SHP77 (cell line): ENCODE results near the gene SLC27A1.

Source experiments
- DNase-seq, 2 experiments: peaks; one replicate each; lab custom pipeline; 2025; lab: John Stamatoyannopoulos, UW

SLC27A1 gene

DNA sequence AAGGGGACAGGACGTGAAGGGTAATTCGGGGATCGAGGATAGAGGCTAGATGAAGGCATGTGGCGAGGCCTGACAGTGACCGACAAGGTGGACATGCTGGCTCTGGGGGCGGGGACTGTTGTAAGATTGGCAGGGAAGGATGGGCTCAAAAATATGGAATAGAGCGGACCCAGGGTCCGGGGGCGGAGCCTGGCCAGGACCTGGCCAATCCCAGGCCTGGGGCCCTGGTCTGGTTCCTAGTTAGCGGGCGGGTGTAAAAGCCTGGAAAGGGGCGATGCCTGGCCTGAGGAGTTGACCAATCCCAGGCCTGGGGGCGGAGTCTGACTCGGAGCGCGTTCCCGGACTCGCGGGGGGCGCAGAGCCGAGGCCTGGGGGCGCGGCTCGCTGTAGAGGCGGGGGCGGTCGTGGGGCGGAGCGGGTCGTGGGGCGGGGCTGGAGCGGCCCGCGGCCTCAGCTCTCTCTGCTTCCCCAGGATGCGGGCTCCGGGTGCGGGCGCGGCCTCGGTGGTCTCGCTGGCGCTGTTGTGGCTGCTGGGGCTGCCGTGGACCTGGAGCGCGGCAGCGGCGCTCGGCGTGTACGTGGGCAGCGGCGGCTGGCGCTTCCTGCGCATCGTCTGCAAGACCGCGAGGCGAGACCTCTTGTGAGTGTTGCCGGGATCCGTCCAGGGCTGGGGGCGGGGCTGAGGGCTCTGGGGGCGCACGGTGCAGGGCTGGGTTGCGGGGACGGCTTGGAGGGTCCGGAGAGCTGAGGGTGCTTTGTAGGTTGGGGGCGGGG lies at the start of gene SLC27A1:
SLC27A1 (plus strand) TSS at position 457 of the 774 bp plus-strand sequence; CDS start at position 474, 17 bp downstream.
- peak; percentile 96 to 99 for DNase-seq

DNA sequence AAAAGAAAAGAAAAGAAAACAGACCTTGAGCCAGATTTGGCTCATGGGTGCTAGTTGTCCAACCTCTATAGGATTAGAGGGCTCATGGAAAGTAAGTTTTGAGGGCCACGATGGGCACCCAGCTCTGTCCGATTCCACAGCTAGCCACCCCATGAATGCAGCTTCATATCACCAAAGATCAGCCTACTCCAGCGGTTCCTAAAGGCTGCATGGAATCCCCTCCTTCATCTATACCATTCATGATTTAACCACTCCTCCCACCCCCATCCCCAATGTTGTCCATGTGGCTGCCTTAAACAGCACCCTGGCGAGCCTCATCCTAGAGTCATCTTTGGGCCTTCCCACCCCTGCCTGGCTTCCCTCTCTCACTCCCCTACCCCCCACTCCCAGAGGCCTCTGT lies 48.4 kb upstream of the SLC27A1 start:
- DNase-seq, result no peak

DNA sequence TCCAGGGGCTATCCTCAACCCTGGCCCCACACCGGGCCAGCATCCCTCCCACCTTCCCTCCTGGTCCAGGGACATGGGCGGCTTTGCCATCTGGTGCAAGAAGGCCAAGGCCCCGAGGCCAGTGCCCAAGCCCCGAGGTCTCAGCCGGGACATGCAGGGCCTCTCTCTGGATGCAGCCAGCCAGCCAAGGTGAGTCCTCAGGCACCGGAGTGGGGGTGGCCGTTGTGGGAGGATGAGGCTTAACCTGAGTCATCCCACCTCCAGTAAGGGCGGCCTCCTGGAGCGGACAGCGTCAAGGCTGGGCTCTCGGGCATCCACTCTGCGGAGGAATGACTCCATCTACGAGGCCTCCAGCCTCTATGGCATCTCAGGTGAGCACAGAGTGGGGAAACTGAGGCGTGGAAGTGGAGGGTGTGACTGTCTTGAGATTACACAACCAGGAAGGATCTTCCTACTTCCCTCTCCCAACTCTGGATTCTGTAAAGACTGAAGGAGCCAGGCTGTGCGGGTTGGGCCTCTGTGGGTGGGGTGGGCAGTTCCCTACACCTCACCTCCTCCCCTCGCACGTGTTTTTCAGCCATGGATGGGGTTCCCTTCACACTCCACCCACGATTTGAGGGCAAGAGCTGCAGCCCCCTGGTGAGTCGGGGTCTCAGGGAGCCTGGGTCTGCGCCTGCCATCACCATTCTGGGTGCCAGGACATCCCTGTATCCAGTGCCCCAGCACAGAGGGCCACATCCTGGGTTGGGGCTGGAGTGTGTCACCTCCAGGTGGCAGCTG lies 46.7 kb upstream of the SLC27A1 start:
- no peak for DNase-seq

DNA sequence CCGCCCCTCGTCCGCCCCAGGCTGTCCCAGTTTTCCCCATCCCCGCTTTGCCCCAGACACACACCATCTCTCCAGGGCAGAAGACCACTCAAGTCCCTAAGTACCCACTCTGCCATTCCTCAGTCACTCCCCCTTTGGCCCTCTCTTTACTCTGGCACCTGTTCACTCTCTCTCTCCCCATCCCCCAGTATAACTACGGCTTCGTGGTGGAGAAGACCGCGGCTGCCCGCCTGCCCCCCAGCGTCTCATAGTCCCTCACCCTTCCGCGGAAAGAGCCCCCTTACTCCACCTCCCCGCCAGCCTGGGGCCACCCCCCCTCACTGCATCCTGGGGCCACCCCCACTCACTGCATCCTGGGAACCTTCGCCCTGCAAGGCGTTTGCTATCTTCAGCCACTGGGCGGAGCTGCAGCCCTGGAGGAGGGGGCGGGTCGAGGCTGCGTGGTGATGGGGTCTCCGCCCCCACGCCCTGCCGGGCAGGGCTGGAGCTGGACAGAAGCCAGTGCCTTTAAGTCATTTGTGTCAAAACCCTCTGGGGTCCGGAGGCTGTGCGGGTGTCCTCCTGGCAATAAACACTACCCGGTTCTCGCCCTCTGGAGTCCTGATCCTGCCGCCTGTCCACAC lies 45.5 kb upstream of the SLC27A1 start:
- DNase-seq, result peak in 1 of 2 experiments; percentile 22

DNA sequence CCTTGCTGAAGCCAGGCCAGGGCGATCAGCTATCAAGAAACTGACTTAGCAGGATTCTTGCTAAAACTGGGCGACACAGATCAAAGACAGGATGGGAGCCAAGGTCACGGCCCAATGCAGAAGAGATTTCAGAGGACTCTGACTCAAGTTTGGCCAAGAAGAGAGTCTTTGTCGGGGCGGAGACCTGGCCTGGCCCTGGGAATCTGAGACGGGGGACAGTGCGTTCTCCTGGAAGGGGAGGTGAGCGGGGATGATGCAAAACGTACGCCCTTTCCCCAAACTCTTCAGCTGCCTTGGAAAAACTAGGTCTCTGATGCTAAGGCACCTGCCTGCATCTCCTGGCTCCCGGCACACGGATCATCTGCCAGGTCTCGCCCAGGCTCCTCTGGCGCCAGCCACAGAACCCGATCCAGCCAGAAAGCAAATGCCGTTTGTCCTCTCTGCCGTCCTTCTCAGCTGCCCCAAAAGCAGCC lies 40.6 kb upstream of the SLC27A1 start:
- no peak for DNase-seq

- DNase-seq, result no peak
These were observed 38.9 kb upstream of the SLC27A1 start for GRCh38 chr19:17431417-17431816.

- DNase-seq, result no peak
These were observed 35.1 kb upstream of the SLC27A1 start for GRCh38 chr19:17435218-17435617.

GRCh38 chr19:17436094-17436873 lies 34.0 kb upstream of the SLC27A1 start:
- no peak for DNase-seq

DNA sequence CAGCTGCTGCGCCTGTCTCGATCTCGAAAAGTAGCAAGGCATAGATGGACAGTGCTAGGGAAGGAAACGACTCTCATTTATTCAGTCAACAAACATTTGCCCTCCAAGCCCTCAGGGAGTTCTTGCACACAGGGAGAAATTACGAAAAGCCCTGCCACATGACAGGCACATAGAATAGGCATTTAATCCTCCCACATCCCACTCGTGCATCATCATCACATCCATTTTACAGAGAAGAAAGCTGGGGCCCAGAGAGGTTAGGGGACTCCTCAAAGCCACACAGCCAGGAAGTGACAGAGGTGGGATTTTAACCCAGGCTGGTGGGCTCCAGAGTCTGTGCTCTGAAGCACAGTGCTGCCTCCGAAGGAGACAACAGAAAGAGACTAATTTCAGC lies 33.5 kb upstream of the SLC27A1 start:
- no peak for DNase-seq

DNA sequence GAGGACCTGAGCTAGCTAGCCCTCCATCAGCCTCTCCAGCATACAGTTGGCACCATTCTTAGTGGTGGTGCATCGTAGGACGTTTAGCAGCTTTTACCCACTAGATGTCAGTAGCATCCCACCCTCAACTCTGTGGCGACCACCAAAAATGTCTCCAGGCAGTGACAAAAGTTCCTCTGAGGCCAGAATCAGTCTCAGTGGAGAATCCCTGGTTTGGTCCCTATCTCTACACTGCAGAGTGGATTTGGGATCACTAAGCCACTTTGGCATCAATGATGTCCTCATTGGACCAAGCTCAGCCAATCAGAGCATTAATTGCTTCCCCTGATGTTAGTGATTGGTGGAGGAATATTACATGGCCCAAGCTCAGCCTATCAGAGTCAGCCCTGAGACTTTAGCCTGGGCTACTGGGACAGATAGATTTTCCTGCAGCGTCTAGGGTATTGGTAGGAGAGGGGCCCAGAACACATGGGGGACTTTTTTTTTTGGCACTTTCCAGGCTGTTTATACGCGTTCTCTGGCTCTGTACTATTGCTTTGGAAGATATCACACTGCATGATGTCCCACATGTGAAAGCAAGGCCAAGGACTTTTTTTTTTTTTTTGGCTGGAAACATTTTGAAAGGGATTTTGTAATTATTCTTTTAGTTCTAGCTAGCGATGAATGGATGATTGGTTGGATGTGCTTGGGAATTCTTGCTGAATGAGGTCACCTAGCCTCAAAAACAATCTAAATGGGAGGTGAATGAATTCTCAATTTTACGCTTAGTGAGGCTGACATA lies 28.9 kb upstream of the SLC27A1 start:
- DNase-seq, result no peak

DNA sequence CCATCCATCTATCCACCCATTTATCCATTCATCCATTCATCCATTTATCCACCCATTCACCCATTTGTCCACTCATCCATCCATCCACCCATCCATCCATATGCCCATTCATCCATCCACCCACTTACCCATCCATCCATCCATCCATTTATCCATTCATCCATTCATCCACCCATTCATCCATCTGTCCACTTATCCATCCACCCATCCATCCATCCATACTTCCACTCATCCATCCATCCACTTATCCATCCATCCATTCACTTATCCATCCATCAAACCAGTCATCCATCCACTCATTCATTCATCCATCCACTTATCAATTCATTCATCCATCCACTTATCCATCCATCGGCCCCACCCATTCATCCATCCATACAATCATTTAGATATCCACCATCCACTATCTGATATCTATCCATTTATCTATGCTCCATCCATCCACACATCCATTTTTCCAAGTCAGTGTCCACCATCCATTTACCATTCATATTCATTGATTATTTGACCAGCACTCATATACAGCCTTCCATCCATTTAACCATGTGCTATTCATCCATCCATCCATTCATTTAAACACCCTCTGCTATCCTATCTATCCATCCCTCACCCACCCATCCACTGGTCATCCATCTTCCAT lies 24.7 kb upstream of the SLC27A1 start:
- no peak for DNase-seq

DNA sequence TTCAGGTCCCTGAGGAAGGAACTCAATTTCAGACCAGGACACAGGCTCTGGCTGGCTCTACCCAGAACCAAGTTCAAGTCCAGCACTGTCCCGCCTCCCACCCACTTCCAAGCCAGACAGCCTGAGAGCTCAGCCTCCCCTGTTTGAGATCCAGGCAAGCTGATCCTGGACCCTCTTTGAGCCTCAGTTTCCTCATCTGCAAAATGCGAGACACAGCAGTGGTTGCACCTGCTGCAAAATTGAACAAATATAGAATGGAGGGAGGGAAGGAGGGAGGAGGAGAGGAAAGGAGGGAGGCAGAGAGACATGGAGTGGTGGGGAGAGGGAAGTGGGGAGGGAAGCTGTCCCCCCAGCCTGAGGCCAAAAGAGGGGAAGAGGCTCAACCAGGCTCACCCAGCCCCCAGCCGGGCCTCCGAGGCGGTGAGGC lies 22.6 kb upstream of the SLC27A1 start:
- no peak for DNase-seq

DNA sequence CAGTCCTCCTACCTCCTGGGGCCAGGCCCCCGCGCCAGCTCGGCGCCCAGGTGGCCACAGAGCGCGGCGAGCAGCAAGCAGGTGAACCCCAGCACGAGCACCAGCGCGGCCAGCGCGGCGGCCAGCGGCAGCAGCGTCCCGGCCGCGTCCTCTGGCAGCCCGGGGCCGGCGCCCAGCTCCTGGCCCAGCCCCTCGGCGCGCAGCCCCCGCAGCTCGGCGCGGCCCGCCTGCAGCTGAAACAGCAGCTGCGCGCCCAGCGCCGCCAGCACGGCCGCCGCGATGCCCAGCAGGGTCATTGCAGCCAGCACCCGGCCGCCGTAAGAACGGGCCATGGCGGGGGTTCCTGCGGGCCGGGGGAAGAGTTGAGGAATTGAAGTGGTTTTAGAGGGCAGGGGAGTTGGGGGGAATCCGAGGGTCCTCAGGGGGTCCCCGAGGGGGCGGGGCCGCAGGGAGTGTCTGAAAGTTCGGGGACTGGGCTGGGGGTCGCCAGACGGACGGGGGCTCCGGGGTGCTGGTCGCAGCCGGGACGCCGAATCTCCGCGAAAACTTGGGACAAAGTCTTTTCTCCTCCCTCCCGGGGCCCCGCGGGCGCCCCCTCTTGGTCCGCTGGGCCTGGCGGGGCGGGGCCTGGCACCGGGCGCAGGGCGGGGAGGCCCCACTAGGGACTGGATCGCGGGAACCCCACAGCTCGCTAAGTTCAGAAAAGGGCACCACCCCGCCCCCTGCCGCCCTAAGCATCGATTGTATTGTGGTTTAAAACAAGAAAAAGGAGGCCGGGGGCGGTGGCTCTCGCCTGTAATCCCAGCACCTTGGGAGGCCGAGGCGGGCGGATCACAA lies 22.0 kb upstream of the SLC27A1 start, which contains the start of gene TMEM221:
TMEM221 (minus strand) TSS at position 538 of the 837 bp plus-strand sequence; CDS start at position 332, 206 bp downstream.
- DNase-seq, result peak in 1 of 2 experiments; percentile 15

- DNase-seq, result no peak
These were observed 19.9 kb upstream of the SLC27A1 start for GRCh38 chr19:17450264-17451075.

GRCh38 chr19:17451820-17452219 lies 18.5 kb upstream of the SLC27A1 start:
- DNase-seq, result no peak

DNA sequence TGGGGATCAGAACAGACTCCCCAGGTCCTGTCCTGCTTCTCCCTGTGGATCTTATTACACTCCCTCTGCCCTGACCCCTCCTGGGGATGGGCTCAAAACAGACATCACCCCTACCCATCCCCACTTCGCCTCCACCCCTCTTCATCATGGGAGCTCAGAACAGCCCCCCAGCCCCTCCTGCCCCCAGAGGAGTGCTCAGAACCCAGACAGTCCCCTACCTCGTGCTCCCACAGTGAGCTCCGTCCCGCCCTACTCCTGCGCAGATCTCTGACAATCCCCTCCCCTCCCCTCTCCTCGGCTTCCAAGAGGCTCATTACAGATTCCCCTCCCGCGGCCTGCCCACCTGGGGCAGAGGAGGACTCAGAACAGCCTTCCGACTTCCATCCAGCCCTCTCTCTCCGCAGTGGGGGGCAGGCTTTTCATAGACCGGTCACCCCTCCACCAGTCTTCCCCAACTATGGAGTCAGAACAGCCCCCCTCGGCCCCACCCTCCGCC lies 15.7 kb upstream of the SLC27A1 start:
- no peak for DNase-seq

- no peak for DNase-seq
These were observed 14.8 kb upstream of the SLC27A1 start for GRCh38 chr19:17455308-17456123.
